HG03135 (cell line): ENCODE data around the gene QRFP.

ENCODE experiments used
- ATAC-seq: cut with Tn5 transposase; IDR thresholded peaks from one replicate; pipeline ENCODE4 v1.9.1; 2021; ENCODE audit warnings: mild to moderate bottlenecking, moderate library complexity; ENCODE audit not compliant: unreplicated experiment

Gene QRFP

DNA sequence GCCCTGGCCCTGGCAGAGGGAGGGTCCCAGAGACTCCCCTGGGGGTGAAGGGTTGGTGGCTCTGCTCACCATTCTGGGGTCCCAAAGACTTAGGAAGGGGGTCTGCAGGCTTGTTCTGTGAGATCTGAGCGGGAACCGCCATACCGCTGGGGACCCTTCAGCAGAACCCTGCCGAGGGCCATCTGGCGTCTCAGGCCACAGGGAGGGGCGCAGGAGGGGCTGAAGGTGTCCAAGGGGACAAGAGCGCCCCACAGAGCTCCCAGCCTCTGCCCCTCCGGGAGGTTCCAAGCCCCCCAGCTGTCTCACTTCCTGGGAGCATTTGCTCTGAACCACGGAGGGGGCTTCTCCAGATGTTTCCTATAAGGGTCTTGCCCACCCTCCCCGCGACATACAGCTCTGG lies 37.6 kb upstream of the QRFP start:
- ATAC-seq: no peak

DNA sequence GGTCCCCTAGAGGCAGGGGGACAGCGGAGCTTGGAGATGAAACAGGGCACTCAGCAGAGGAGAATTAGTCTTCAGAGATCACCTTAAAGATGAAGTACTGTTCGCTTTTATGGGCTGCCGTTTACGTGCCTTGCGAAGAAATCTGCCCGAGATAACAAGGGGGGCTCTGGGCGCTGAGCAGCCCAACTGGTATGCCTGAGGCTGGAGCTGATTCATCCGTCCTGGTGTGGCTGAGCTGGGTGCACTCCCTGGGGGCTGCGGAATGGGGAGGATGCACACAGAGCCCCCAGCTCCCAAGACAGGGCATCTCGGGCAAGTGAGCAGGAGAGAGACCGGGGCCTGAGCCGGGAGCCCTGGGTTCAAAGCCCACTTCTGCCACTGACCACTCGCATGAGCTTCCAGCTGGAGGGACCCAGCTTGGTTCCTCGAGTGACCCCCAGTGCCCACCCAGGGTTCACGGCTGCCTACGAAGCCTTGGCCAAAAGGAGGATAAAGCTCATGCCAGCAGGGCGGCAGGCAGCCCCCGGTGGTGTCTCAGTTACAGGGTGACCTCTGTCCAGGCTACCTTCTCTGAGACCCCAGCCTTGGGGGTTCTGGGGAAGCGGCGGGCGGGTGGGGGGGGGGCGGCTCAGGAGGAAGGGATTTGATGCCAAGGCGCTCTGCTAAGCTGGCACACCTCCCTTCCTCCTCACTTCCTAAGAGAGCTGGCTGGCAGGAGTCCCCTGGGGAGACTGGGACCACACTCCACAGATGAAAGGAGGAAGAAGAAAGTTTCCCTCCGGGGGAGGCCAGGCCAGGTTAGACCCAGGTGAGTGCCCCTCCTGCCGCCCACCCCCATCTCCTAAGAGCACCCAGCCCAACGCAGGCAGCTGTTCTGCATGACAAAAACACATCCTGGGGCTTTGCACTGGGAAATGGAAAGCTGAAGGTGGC lies 36.8 kb upstream of the QRFP start:
- no peak for ATAC-seq

DNA sequence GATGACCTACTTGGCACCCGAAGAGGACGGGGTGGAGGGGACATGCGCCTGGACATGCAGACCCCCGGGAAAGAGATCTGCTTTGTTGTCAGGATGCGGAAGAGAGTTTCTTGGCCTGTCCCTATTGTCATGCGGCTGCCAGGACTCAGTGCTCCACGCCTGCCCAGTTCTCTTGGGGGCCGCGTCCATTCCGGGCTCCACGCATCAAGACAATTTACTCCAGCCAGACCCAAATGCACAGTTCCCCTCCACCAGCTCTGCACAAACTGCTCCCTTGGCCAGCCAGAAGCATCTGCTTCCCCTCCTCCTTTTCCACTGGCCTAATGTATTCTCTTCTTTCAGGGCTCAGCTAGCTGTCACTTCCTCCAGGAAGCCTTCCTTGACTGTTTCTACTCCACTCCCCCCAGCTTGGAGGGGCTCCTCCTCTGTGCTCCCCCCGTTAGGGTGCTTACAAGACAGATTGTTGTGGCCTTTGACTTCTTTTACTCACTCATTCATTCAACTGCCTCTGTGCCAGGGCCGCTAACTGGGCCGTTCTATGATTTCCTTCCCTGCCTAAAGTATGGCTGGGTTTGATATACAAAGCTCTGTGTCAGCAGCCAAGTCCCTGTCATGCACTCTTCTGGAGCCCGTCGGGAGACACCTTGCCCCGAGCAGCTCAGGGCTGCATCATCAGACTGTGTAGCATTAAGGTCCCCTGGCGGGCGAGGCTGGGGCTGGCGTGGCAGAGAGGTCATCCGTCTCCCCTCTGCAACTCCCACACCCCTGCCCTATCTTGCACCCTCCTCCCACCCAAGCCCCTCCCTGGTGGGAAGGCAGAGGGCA lies 35.9 kb upstream of the QRFP start:
- ATAC-seq: no peak

DNA sequence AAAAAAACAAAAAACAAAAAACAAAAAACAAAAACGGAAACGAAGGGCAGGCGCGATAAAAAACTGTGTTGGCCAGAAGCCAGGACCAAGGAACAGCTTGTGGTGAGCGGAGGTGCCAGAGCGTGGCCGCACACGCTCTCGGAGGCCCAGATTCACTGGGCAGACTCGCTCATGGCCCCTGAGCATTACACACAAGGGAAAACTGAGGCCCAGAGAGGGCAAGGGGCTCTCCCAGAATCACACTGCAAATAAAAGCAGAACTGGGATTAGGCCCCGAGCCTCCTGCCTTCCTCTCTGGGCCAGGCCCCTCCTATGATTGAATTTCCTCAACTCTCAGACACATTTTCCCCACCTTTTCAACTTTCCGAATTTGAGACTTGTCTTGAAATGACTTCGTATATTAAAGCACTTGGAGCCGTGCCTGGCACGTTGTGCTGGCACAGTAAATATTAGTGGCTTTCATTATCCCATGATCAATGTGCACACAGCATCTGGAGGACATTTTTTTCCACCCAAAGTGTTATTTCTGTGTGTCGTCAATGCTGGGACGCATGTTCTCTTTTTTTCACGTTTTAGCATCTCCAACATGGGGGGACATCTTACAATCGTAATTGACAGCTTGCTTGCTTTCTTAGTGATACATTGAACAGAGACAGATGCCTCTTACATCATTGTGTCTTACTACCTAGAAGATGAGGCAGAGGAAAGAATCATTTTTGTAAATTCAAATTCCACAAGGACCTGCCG lies 35.1 kb upstream of the QRFP start:
- ATAC-seq: no peak

DNA sequence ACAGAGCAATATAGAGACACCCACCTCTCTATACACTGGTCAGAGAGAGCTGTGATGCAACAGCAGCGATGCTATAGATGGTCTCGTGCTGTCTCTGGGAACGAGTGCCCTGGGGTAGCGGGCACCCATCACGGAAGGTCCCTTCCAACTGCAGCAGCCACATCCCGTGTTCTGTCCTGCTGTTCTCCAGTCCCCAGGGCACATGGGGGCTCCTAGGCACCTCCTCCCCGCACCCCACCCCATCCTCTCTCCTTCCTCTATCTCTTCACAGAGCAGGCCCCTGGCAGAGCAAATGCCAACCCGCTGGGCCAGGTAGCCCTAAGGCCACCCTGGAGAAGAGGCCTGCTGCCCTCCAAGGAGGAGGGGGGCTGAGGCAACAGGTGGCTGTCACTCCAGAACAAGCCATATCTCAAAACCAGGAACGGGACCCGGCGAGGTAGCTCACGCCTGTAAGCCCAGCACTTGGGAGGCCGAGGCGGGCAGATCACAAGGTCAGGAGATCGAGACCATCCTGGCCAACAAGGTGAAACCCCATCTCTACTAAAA lies 34.3 kb upstream of the QRFP start:
- ATAC-seq: no peak

DNA sequence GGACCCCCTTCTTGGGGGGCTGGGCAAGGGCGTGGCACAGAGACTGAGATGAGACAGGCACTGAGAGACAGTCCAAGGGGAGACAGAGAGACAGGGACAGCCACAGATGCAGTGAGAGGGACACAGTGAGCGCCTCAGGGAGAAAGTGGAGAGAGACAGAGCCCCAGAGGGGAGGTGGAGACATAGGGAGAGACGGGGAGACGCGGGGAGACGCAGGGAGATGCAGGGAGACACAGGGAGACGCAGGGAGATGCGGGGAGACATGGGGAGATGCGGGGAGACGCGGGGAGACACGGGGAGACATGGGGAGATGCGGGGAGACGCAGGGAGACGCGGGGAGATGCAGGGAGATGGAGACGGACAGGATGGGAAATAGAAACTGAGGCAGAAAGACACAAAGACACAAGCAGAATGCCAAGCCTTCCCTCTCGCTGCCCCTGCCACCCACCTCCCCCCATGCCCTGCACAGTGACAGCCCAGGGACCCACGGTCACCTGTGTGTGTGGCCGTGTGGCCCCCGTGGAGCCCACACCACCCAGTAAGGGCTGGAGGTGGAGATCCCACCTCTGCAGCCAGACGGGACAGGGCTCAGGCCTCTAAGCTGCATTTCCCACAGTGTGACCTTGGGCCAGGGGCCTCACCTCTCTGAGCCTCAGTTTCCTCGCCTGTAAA lies 33.7 kb upstream of the QRFP start:
- no peak for ATAC-seq

DNA sequence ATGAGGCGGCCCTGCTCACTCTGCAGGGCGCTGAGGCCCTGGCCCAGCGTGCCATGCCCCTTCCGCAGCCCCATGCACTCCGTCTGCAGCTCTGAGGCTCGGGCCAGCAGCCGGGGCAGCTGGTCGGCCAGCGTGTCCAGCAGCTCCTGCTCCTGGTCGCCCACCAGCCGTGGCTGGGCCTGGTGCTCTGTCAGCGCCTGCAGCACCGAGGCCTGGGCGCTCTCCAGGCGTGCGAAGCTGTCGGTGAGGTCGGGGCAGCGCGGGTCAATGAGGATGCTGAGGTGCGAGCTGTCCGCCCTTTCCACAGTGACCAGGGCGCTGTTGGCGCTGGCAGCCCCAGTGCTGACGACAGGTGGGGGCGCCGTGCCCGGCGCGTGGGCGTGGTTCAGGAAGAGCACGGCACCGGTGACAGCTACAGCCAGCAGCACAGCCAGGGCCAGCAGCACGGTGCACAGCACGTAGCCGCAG lies 33.0 kb upstream of the QRFP start:
- ATAC-seq: no peak

DNA sequence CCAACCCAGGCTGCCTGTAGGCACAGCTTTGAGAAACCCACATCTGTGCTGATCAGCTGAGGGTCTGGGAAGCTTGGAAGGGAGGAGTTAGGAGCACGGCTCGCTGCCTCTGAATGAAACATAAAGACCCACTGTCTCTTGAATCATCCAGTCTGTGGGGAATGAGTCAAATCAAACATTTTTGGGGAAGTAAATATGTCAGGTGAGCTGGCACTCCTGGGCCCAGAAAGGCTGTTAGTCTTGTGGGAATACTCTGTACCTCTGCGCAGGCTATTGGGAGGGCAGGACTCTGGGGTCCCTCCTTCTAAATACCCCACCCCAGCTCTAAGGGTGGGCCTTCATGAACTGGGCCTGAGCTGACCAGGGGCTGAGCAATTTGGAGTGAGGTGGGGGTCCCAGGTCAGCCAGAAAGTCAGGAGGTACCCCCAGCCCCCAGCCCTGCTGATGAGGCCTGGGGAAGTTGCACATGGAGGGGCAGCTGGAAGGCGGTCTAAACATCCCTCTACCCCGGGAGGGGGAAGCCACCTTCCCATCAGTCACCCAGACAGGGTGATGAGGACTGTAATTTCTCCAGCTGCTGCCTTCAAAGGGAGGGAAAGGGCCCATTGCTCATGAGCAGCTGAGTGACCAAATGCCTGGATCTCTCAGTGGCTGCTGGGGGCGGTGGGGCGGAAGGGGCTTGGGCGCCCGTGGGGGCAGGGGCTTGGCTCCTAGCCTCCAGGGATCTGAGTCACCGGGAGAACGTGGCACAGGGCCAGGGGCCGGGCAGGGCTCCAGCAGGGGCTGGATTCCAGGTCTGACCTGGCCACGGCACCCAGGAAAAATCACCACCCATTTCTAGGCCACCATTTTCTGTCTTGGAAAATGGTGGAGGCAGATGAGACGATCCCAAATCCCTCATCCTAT lies 31.6 kb upstream of the QRFP start:
- ATAC-seq: no peak

DNA sequence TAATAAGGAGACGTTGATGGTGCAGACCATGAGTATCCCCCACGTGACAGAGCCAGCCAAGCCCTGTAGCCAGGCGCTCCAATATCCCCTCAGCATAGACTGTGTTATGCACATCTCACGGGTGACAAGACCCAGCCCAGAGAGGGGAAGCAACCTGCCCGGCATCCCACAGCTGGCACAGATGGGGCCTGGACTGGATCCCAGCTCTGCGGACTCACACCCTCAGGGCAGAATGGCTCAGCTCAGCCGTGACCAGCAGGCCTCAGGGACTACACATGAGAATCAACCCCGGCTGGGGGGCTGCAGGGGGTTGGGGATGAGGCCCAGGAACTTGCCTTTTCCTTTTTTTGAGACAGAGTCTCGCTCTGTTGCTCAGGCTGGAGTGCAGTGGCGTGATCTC lies 30.7 kb upstream of the QRFP start:
- ATAC-seq: no peak

DNA sequence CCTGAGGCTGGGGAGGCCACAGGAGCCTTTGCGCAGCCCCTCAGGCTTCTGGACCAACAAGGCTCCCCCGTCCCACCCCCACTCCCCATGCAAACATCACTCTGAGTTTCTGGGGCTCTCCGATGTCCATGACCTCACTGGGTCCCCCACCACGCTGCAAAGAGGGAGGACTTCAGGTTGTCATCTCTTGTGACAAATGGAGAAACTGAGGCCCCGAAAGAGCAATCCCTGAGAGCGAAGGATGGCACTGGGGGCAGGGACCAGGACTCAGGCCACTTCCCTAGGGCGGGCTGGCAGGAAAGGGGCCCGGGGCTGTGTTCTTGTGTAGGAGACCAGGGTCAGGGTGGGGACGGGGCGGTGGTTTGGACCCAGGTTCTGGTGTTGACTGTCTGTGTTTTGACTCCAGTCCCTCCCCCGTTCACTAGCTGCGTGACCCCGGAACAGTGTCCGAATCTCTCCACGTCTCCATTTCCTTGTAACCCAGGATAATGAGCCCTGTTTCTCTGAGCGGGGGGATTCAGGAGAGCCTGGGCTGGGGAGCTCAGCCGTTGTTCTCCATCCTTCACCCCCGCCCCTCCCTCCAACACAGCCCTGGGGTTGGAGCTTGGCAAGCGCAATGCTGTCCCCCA lies 28.6 kb upstream of the QRFP start:
- no peak for ATAC-seq

DNA sequence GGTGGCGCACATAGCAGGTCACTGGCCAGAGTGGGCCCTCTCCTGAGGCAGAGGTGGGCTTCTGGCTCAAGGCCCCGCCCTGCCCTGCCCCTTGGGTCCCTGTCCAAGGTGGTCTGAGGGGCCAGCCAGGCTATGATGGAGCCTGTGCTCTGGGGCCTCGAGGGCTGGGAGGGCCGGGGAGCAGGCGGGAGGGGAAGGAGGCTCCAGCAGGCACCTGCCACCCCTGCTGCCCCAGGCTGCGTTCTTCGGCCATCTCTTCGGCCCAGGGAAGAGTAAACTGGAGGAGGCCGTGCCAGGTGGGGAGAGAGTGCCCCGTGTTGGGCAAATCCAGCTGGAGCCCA lies 27.8 kb upstream of the QRFP start:
- no peak for ATAC-seq

DNA sequence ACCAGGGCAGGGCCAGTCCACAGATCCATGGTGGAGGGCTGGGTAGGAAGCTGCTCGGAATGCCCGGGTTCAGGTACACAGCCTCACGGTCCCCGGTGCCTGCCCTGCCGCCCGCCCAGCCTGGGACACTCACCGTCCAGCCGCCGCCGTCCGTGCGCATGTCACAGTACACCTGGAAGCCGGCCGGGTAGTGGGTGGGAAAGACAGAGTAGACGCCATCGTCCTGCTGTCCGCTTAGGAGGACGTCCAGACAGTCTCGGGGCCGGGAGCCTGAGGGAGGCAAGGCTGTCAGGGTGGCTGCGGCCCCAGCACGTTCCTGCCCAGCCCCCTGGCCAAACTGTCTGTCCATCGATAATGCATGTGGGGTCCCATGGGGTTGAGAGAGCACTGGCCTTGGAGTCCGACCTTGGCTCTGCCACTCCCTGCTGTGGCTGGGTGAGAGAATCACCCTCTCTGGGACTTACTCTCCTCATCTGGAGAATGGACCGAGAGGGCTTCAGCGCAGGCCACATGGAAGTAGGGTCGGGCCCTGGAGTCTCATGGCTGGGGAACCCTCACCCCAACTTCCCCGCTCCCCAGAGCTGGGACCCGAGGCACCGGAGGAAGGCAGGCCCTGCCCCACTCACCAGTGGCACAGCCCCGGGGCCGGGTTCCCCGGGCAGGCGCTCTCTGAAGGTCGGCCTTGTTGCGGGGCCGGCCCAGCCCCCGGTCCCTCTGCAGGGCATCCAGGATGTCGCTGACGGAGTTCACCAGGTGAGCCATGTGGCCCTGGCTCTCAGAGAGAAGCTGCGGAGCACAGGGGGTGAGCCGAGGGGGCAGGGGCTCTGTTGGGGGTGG lies 27.2 kb upstream of the QRFP start:
- ATAC-seq: no peak

DNA sequence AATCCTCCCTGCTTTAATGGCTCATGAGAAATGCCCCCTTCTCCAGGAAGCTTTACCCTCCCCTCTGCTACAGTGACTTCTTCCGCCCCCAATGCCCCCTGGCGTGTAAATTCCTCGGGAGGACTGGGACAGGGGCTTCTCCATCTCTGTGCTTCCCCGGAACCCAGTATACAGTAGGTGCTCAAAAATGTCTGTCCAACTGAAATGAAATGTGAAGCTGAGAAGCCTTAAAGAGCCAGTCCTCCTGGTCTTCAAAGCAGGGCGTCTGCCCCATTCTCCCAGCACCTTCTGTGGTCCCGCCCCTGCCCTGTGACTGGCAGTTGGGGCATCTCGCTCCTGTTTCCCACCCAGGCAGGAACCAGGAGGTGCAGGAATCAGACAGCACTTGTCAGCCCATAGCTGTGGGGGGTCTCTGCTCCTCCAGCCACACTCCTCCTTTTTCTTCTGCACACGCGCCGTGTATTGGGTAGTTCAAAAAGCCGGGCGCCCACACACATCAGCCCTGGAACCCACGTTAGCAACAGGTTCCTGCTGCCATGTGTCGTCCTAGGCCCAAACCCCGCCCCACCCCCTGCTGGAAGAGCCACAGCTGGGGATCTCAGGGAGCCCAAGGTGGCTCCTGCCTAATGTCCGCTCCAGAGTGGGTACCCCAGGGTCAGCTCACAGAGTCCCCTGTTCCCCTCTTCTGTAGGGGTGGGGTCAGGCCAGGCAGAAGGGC lies 26.4 kb upstream of the QRFP start:
- ATAC-seq: no peak

DNA sequence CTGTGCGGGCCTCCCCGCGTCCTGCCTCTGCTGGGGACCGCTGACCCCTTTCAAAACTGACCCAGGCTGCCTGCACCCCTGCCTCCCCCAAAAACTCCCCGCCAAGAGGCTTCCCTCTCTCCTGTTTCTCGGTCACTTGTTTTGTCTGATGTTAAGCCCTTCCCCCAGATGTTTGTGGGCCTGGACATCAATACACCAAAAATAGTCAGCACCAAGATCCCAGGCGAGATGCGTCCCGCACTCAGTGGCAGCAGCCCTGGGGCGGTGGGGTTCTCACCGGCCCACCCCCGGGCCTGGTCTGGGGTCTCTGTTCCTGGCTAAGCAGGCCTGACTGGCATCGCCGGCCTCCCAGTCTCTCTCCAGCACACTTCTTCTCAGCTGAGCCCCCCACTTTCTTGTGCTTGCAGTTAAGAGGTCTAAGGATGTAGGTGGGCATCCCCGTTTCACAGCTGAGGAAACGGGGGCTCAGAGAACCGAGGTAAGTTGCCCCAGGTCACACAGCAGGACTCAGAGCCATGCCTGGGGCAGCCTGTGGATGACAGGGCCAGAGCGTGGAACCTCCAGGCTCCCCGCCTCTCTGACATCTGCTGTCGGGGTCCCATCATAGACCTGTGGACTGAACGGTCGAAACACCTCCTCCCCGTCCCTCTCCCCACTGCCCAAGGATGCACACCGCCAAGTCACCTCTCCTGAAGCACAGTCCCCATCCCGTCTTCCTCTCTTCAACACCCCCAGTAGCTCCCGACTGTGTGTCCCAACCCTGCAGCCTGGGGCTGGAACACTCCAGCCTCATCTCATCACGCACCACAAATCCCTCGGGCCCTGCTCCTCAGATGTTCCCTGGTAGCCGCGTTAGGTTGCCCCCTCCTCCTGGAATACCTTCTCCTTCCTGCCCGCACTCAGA lies 25.6 kb upstream of the QRFP start:
- no peak for ATAC-seq

DNA sequence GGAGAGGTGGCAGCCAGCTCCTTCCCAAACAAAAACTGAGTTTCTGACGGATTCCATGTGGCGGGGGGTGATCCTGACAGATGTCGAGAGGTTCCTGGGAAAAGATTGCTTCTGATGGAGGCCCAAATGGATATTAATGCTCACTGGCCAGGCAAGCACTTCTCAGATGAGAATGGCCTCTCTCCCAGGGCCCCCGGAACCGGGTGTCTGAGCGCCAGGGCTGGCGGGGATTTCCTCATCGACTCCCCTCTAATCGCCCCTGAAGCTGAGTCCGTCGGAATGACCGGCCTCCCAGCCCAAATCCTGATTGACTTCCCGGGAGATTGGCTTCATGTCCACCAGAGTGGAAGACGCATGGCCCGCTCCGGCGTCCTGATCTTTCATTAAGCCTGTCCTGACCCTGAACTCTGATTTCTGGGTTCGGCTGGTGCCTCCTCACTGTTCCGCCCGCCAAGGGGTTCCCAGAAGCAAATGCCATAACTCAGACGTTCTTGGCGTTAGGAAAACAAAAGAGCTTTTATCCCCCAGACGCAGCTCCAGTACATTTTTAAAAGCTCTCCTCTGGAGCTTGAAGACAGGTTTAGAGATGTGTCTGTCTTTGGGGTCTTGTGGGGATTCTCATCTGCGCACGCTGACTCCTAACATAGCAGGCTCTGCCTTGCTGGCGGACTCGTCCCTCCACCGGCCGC lies 24.8 kb upstream of the QRFP start:
- ATAC-seq: no peak

DNA sequence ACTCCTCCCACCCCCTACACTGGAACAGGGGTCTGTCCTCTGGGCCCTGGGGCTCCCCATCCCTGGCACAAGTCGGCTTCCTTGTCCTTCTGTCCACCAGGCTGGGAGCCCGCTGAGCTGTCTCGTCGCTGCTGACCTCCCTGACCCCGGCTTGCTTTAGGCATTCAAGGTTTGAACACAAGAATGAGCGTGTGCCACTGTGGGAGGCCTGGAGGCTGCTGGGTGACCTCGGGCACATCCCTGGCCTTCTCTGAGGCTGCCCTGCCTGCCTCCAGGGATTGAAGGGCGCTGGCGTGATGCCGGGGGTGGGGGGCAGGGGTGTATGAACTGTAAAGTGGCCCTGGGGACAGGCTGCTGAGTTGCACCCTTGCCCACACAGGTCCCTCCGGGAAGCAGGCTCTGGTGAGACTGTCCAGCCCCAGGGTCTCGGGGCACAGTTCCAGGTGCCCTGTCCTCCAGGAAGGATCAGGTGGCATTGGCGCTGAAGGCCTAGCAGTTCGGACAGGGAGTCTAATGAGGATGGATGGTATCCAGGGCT lies 24.2 kb upstream of the QRFP start:
- ATAC-seq: no peak
